Breast epithelium (tissue), 3 donors: Measurements from ENCODE around the gene GAS7.

Source experiments
- POLR2A ChIP-seq: fragments of 450-650 bp; IDR thresholded peaks from one replicate; pipeline ENCODE4 v1.6.1; 2016; ENCODE audit warnings: antibody characterized with exemption, mild to moderate bottlenecking, moderate library complexity
- POLR2AphosphoS5 ChIP-seq, 3 donors: sonication (generic); formaldehyde crosslinking; IDR thresholded peaks; one replicate each; pipeline ENCODE4 v1.6.1; 2017; ENCODE audit warnings: antibody characterized with exemption in 3 of 3
- TF ChIP-seq, protein P1 (sequence below), 3 donors: fragments of 450-650 bp; IDR thresholded peaks; one replicate each; pipeline ENCODE4 v1.5.1; 2016 to 2017; ENCODE audit warnings: antibody characterized with exemption in 3 of 3, mild to moderate bottlenecking in 3 of 3, moderate library complexity in 3 of 3

DNA sequence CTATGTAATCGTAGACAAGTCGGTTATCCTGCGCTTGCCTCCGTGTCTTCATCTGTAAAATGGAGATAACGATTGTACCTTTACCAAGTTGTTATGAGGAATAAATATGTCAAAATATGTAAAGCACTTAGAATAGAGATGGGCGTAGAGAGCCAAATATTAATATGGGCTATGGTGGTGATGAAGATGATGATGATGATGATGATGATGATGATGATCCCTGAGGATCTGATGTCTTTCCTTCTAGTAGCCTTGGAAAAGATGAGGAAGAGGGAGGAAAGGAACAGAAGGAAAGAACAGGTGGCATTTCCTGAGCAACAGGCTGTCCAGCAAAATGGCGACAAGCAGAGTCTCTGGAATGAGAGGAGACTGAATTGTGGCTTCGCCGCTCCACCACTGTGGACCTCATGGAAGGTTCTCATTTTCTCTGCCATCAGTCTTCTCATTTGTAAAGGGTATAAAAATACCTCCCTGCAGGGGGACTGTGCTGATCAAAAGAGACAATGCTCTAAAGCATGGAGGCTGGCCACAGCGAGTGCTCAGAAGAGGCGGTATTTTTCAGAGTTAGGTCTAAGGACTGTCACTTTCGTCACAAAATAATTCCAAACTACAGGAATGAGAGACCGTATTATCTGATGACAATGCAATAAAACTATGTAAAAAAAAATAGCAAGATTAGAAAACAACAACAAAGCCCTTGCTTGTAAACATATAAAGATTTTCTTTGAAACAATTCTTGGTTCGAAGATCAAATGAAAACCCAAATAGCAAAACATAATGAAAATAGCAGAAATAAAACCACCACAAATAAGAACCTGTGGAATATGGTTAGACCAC is 276.2 kb downstream of the GAS7 start:
- TF ChIP-seq POLR2A = no peak
- TF ChIP-seq, protein P1, sequence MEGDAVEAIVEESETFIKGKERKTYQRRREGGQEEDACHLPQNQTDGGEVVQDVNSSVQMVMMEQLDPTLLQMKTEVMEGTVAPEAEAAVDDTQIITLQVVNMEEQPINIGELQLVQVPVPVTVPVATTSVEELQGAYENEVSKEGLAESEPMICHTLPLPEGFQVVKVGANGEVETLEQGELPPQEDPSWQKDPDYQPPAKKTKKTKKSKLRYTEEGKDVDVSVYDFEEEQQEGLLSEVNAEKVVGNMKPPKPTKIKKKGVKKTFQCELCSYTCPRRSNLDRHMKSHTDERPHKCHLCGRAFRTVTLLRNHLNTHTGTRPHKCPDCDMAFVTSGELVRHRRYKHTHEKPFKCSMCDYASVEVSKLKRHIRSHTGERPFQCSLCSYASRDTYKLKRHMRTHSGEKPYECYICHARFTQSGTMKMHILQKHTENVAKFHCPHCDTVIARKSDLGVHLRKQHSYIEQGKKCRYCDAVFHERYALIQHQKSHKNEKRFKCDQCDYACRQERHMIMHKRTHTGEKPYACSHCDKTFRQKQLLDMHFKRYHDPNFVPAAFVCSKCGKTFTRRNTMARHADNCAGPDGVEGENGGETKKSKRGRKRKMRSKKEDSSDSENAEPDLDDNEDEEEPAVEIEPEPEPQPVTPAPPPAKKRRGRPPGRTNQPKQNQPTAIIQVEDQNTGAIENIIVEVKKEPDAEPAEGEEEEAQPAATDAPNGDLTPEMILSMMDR (IDR thresholded peaks at IDR 0.05) = no peak
- TF ChIP-seq POLR2AphosphoS5 (IDR thresholded peaks at IDR 0.05) = no peak
